Gastroesophageal sphincter (tissue), 4 donors: ENCODE results near the gene TRPM6. TPM values are rescaled to one million over a fixed set of nuclear protein-coding genes. Genes with fewer than 3 reads are reported as not detected.

Experiments
- ATAC-seq: fragments of 150-250 bp; one replicate; pipeline ENCODE4 v1.9.1; 2016; ENCODE audit warnings: mild to moderate bottlenecking, moderate library complexity
- H3K27ac ChIP-seq, 4 donors: fragments of 200-600 bp; sonication (generic) in 3 of 4; 1 replicate in 3 of 4; 2 replicates in 1 of 4; pipeline ENCODE4 v1.5.1; 2016 to 2019
- H3K27me3 ChIP-seq: fragments of 200-600 bp; sonication (generic); one replicate; pipeline ENCODE4 v1.5.1; 2019
- H3K36me3 ChIP-seq, 2 donors: fragments of 200-600 bp; sonication (generic); one replicate each; pipeline ENCODE4 v1.5.1; 2019; ENCODE audit warnings: control low read depth in 1 of 2
- H3K4me1 ChIP-seq, 3 donors: fragments of 200-600 bp; sonication (generic); 1 replicate in 2 of 3; 2 replicates in 1 of 3; pipeline ENCODE4 v1.5.1; 2016 to 2019; ENCODE audit warnings: control low read depth in 2 of 3
- H3K4me3 ChIP-seq, 2 donors: fragments of 200-600 bp; sonication (generic); one replicate each; pipeline ENCODE4 v1.5.1; 2019; ENCODE audit warnings: mild to moderate bottlenecking in 1 of 2, moderate library complexity in 1 of 2
- H3K9me3 ChIP-seq, 3 donors: fragments of 200-600 bp; sonication (generic); one replicate each; pipeline ENCODE4 v1.5.1; 2017 to 2019; ENCODE audit warnings: control low read depth in 2 of 3
- EP300 ChIP-seq: sonication (generic); formaldehyde crosslinking; IDR thresholded peaks from one replicate; pipeline ENCODE4 v1.6.1; 2017; ENCODE audit warnings: antibody characterized with exemption, mild to moderate bottlenecking
- POLR2A ChIP-seq, 2 donors: fragments of 450-650 bp; IDR thresholded peaks; one replicate each; pipeline ENCODE4 v1.6.1; 2017; ENCODE audit warnings: antibody characterized with exemption in 2 of 2, mild to moderate bottlenecking in 2 of 2, moderate library complexity in 1 of 2
- POLR2AphosphoS5 ChIP-seq: sonication (generic); formaldehyde crosslinking; IDR thresholded peaks from one replicate; pipeline ENCODE4 v1.6.1; 2017; ENCODE audit warnings: antibody characterized with exemption
- whole genome bisulfite sequencing, 2 donors: methylation state at CpG; one replicate each; pipeline ENCODE4 v1.1.5; 2018; ENCODE audit warnings: low coverage in 1 of 2; 5-methylcytosine and 5-hydroxymethylcytosine counted together
- total RNA-seq, 4 donors: library from RNA; depleted of rRNA; stranded (reverse); fragments of >200 nt; gene quantifications; one replicate each; pipeline ENCODE4 v1.1.0, GENCODE V29; 2016
- TF ChIP-seq, protein P1 (sequence below), 4 experiments: fragments of 200-600 bp in 2 of 4; fragments of 450-650 bp in 2 of 4; sonication (generic) in 1 of 4; IDR thresholded peaks; one replicate each; pipeline ENCODE4 v1.5.1; 2017 to 2019; ENCODE audit warnings: antibody characterized with exemption in 4 of 4, mild to moderate bottlenecking in 2 of 4, moderate library complexity in 2 of 4

Gene TRPM6
- total RNA-seq, 4 donors from 2014 or later: 0.27 to 1.1 (median 0.79) TPM

GRCh38 chr9:74762950-74763349 is 124.8 kb downstream of the TRPM6 start:
- WGBS, 2 donors: 85 to 94% methylated on average over 1 of the region's 1 CpG
- no peak overlapping the region for H3K27ac ChIP-seq
- peaks cover 6% of the 10 kb centered on the region for H3K27me3 ChIP-seq
- no peak overlapping the region for H3K4me3 ChIP-seq
- H3K4me1 ChIP-seq: no peaks in the 10 kb centered on the region
- TF ChIP-seq POLR2AphosphoS5 (no peak), EP300 (no peak), POLR2A (IDR thresholded peaks at IDR 0.05) (no peak)
- TF ChIP-seq, protein P1, sequence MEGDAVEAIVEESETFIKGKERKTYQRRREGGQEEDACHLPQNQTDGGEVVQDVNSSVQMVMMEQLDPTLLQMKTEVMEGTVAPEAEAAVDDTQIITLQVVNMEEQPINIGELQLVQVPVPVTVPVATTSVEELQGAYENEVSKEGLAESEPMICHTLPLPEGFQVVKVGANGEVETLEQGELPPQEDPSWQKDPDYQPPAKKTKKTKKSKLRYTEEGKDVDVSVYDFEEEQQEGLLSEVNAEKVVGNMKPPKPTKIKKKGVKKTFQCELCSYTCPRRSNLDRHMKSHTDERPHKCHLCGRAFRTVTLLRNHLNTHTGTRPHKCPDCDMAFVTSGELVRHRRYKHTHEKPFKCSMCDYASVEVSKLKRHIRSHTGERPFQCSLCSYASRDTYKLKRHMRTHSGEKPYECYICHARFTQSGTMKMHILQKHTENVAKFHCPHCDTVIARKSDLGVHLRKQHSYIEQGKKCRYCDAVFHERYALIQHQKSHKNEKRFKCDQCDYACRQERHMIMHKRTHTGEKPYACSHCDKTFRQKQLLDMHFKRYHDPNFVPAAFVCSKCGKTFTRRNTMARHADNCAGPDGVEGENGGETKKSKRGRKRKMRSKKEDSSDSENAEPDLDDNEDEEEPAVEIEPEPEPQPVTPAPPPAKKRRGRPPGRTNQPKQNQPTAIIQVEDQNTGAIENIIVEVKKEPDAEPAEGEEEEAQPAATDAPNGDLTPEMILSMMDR (IDR thresholded peaks at IDR 0.05): no peak
- ATAC-seq: no peak
- H3K36me3 ChIP-seq: no peaks in the 10 kb centered on the region
- no peaks in the 10 kb centered on the region for H3K9me3 ChIP-seq

- no peaks in the 10 kb centered on the region for H3K4me1 ChIP-seq
- TF ChIP-seq EP300 (no peak), POLR2A (IDR thresholded peaks at IDR 0.05) (no peak), POLR2AphosphoS5 (no peak)
- TF ChIP-seq, protein P1 (IDR thresholded peaks at IDR 0.05): no peak
- peaks cover 6% of the 10 kb centered on the region for H3K27me3 ChIP-seq
- WGBS, 2 donors: 81% methylated on average over 3 of the region's 3 CpGs
- H3K36me3 ChIP-seq: no peaks in the 10 kb centered on the region
- H3K9me3 ChIP-seq: no peaks in the 10 kb centered on the region
- no peak for ATAC-seq
- no peak overlapping the region for H3K4me3 ChIP-seq
- no peak overlapping the region for H3K27ac ChIP-seq
These were observed 127.6 kb downstream of the TRPM6 start for GRCh38 chr9:74760031-74760700.

- Histone ChIP-seq H3K36me3 (no peaks in the 10 kb centered on the region), H3K4me1 (no peaks in the 10 kb centered on the region), H3K27me3 (no peaks in the 10 kb centered on the region), H3K9me3 (no peaks in the 10 kb centered on the region), H3K4me3 (no peak overlapping the region), H3K27ac (no peak overlapping the region)
- WGBS, 2 donors: 82 to 93% methylated on average over 3 of the region's 3 CpGs
- no peak for TF ChIP-seq POLR2A (IDR thresholded peaks at IDR 0.05)
- no peak for ATAC-seq
These were observed 131.7 kb downstream of the TRPM6 start for GRCh38 chr9:74755999-74756398.

DNA sequence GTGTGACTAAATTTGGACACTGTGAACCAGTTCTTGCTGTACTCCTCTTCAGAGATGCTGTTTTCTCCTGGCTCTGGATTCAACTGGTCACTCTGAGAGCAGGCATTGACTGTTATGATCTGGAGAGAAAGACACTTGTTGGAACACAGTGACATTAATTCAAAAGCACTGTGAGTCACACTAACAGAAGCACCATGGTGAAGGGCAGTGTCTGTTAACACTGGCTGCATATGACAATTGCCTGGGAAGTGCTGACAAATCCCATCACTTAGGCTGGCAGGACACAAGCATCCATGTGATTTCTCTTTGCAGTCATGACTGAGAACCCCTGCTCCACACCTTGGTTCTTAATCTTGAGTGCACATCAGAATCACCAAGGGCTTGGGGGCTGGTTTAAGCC is 132.4 kb downstream of the TRPM6 start:
- H3K9me3 ChIP-seq: no peaks in the 10 kb centered on the region
- ATAC-seq: no peak
- no peaks in the 10 kb centered on the region for H3K36me3 ChIP-seq
- TF ChIP-seq EP300: no peak
- TF ChIP-seq POLR2A (IDR thresholded peaks at IDR 0.05): no peak
- no peak for TF ChIP-seq POLR2AphosphoS5
- TF ChIP-seq, protein P1 (IDR thresholded peaks at IDR 0.05): no peak
- H3K4me3 ChIP-seq: no peak overlapping the region
- H3K4me1 ChIP-seq: no peaks in the 10 kb centered on the region
- H3K27me3 ChIP-seq: no peaks in the 10 kb centered on the region
- no peak overlapping the region for H3K27ac ChIP-seq

DNA sequence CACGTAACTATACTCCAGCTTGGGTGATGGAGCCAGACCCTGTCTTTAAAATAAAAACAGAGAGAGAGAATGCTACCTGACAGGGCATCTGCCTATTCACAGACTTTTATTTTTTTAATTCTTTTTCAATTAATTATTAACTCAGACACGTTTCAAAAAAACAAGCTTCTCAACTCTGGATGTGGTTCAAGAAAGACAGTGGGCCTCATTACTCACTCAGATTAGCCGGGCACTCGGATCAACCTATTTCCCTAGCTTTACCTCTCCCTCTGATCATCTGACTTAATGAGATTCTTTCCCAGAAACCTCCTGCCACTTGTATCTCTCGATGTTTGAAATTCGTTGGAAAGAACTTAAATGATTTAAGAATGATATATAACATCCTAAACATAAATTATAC is 134.1 kb downstream of the TRPM6 start:
- Histone ChIP-seq H3K27ac (no peak overlapping the region), H3K9me3 (no peaks in the 10 kb centered on the region), H3K36me3 (no peaks in the 10 kb centered on the region), H3K4me3 (no peak overlapping the region), H3K4me1 (no peaks in the 10 kb centered on the region), H3K27me3 (no peaks in the 10 kb centered on the region)
- WGBS, 2 donors: 37 to 40% methylated on average over 5 to 6 of the region's 6 CpGs
- no peak for ATAC-seq
- TF ChIP-seq POLR2AphosphoS5 (no peak), POLR2A (IDR thresholded peaks at IDR 0.05) (no peak), EP300 (no peak)
- TF ChIP-seq, protein P1 (IDR thresholded peaks at IDR 0.05): no peak
